Lower leg skin (tissue), 4 donors: Measurements from ENCODE around the gene CAPNS1. TPM values are rescaled to one million over a fixed set of nuclear protein-coding genes. Genes with fewer than 3 reads are reported as not detected.

ENCODE experiments used
- DNase-seq, 2 donors: peaks; one replicate each; pipeline ENCODE4 v3.0.0-alpha.2; 2019; ENCODE audit warnings: low spot score in 2 of 2
- H3K4me3 ChIP-seq: fragments of 200-600 bp; sonication (generic); 2 replicates; pipeline ENCODE4 v1.5.1; 2017; ENCODE audit warnings: mild to moderate bottlenecking, low read depth; ENCODE audit not compliant: poor library complexity, severe bottlenecking
- CTCF ChIP-seq, 3 donors: fragments of 450-650 bp; IDR thresholded peaks; one replicate each; pipeline ENCODE4 v1.5.1; 2016; ENCODE audit warnings: antibody characterized with exemption in 3 of 3, mild to moderate bottlenecking in 3 of 3, moderate library complexity in 2 of 3
- POLR2A ChIP-seq, 2 donors: fragments of 450-650 bp; IDR thresholded peaks; one replicate each; pipeline ENCODE4 v1.6.1; 2016 to 2017; ENCODE audit warnings: antibody characterized with exemption in 2 of 2, mild to moderate bottlenecking in 1 of 2, moderate library complexity in 1 of 2
- whole genome bisulfite sequencing, 2 donors: methylation state at CpG; one replicate each; pipeline ENCODE4 v1.1.5; 2018; 5-methylcytosine and 5-hydroxymethylcytosine counted together
- intact Hi-C: fragments of 100-400 bp; cut with DNase I; formaldehyde crosslinking; loops from one replicate; pipeline ENCODE4 v1.15.0; 2023; ENCODE audit warnings: low total_unique reads
- total RNA-seq, 4 donors: library from RNA; depleted of rRNA; stranded (reverse); fragments of >200 nt; gene quantifications; one replicate each; pipeline ENCODE4 v1.1.0, GENCODE V29; 2016

CAPNS1 gene
- 100 to 1,000 TPM in 1 of 4 donors, 10 to 100 TPM in 3; 33.3 to 125 (median 83.2) TPM for total RNA-seq

DNA sequence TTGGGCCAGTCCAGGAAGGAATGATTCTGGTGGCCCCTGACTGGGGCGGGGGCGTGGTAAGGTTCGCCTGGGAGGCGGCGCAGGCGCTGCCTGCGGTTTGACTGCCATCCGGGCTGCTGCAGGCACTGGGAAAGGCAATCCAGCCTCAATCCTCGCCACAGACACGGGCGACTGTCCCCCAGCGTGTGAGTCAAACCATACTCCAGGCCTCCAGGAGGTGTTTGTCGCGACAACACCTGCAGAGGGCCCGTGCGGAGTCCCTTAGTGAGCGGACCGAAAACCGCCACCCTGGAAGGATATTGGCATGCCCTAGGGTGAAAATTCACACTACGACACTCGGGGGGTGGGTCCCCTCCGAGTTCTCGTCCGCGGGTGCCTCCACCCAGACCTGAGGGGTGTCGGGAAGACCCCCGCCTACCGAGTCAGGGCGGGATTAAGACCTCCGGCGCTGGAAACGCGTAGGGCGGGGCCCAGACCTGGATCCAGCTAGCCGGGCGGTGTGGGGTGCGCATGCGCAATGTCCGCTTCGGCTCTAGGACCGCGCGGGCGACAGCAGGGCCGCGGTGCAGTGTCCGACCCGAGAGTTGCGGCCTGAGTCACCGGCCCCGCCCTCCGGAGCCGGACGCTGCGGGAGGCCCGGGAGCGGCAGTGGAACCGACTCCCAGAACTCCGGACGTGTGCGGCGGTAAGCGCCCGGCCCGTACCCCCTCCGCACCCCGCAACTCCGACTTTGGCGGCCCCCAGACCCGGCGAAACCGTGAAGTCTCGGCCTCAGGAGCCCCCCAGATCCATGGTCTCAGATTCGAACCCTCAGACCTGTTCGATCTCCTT is at the start of gene CAPNS1:
TSS of gene CAPNS1 (plus strand) at position 594 of the 831 bp plus-strand sequence. CDS start 946 bp downstream, outside the sequence.
- DNase-seq: peak; percentile 95 to 99
- H3K4me3 ChIP-seq: peak within 1 kb of the TSS; percentile 85
- 0 to 2% methylated on average over 7 to 61 of the region's 75 CpGs for WGBS, 2 donors
- no peak for TF ChIP-seq CTCF (IDR thresholded peaks at IDR 0.05)
- peak in 1 of 2 donors; percentile 63 for TF ChIP-seq POLR2A (IDR thresholded peaks at IDR 0.05)
- intact Hi-C loops: no loop called here

DNA sequence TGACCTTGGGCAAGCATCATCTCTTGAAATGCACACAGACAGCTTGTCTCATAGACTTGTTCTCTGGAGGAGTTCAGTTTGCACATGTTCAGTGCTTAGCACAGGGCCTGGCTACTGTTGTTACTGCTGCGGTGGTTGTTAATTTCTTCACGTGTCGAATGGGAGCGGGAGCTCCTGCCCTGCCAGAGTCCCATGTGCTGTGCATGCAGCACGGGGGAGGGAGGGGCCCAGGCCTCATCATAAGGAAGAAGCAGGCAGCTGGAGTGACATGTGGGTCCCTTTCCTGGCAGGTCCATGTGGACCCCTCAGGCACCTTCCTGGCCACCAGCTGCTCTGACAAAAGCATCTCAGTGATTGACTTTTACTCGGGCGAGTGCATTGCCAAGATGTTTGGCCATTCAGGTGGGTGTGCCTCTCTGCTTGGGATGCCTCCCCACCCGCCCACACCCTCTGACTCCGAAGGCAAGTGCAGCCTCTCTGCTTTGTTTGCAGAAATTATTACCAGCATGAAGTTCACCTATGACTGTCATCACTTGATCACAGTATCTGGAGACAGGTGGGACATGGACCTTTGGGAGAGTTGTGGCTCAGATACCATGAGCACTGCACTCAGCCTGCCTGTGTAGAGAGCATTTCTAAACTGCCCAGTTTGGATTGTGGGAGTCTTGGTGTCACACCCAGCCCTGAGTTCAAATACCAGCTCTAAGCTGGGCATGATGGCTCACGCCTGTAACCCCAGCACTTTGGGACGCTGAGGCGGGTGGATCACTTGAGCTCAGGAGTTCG is 48.8 kb upstream of the CAPNS1 start:
- WGBS, 2 donors: 60 to 79% methylated on average over 13 of the region's 13 CpGs
- TF ChIP-seq POLR2A (IDR thresholded peaks at IDR 0.05): no peak
- TF ChIP-seq CTCF (IDR thresholded peaks at IDR 0.05): no peak
- no peak overlapping the region for H3K4me3 ChIP-seq
- DNase-seq: no peak
- intact Hi-C loops: no loop called here

DNA sequence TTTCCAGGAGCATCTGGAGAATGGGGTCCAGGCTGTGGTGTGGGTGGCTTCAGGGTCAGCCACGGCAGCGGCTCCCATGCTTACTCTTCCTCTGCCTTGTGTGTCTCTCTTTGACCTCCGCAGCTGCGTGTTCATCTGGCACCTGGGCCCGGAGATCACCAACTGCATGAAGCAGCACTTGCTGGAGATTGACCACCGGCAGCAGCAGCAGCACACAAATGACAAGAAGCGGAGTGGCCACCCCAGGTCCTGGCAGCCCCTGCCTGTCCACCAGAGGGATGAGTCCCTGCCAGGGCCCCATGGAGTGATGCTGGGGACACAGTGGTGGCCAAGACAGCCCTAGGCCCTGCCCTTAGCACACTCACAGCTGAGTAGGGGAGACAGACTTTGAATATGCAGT is 47.3 kb upstream of the CAPNS1 start:
- H3K4me3 ChIP-seq: no peak overlapping the region
- intact Hi-C loops: no loop called here
- WGBS, 2 donors: 100% methylated on average over 2 to 3 of the region's 7 CpGs
- DNase-seq: no peak
- TF ChIP-seq POLR2A (IDR thresholded peaks at IDR 0.05): no peak

DNA sequence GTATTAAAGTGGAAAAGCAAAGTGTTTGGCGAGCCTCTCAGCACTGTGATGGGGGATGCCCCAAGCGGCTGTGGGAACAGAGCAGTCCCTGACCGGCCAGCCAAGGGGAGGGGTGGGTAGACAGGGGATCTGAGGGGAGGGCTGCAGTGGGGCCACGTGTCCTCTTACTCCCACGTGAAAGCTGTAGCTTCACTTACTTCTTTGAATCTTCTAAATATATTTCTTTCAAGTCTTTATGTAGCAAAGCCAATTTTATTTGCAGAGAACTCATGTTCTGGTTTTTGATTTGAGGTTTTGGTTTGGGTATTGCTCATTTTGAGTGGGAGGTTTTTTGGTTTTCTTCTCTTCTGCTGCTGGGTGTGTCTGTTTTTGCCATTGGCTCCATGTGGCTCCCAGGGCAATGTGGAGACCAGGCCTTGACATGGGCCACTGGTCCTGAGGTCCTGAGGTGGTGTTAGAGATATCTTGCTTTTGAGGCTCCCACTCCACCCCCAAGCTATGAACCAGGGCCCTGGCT is 46.7 kb upstream of the CAPNS1 start:
- 65 to 87% methylated on average over 5 of the region's 5 CpGs for WGBS, 2 donors
- no peak for TF ChIP-seq POLR2A (IDR thresholded peaks at IDR 0.05)
- no peak for TF ChIP-seq CTCF (IDR thresholded peaks at IDR 0.05)
- DNase-seq: no peak
- intact Hi-C loops: no loop called here
- no peak overlapping the region for H3K4me3 ChIP-seq

DNA sequence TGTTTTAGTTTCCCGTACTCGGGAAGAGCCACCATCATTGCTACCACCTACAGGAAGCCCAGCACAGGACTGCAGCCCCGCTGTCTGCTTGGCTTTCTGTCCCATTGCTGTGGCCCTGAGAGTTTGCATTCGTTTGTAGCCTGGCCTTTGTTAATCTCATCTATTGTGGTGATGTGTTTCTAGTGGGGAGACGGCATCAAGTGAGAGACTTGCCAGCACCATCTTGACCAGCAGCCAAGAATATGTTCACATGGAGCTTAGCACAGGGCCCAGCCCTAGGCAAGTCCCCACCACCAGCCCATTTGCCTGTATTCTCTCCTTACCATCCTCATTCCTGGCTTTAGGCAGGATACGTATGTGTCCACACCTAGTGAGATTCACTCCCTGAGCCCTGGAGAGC is 46.2 kb upstream of the CAPNS1 start:
- TF ChIP-seq POLR2A (IDR thresholded peaks at IDR 0.05): no peak
- no peak for TF ChIP-seq CTCF (IDR thresholded peaks at IDR 0.05)
- WGBS, 2 donors: 72 to 92% methylated on average over 6 of the region's 6 CpGs
- DNase-seq: no peak
- intact Hi-C loops: no loop called here
- H3K4me3 ChIP-seq: no peak overlapping the region

GRCh38 chr19:36097036-36097435 is 42.8 kb upstream of the CAPNS1 start:
- DNase-seq: no peak
- WGBS, 2 donors: 61 to 82% methylated on average over 6 of the region's 6 CpGs
- no peak for TF ChIP-seq POLR2A (IDR thresholded peaks at IDR 0.05)
- no peak for TF ChIP-seq CTCF (IDR thresholded peaks at IDR 0.05)
- H3K4me3 ChIP-seq: no peak overlapping the region
- intact Hi-C loops: no loop called here
